Karpas-422 (cell line): Measurements from ENCODE around the gene CIART. TPM values are rescaled to one million over a fixed set of nuclear protein-coding genes. Genes with fewer than 3 reads are reported as not detected.
A peak's percentile ranks its signal among the peaks of the same experiment; 100 is the strongest.

ENCODE experiments used
- DNase-seq: peaks from one replicate; pipeline ENCODE4 v3.0.0-alpha.2; 2015
- H2AFZ ChIP-seq: fragments of 200-600 bp; sonication (generic); 2 replicates; pipeline ENCODE4 v1.6.1; 2014; ENCODE audit warnings: antibody characterized with exemption, low read length, mixed read lengths
- H3K27ac ChIP-seq: fragments of 200-600 bp; sonication (generic); 2 replicates; pipeline ENCODE4 v1.5.1; 2014; ENCODE audit warnings: mild to moderate bottlenecking, low read length, moderate library complexity
- H3K27me3 ChIP-seq: fragments of 200-600 bp; sonication (generic); 2 replicates; pipeline ENCODE4 v1.6.1; 2014; ENCODE audit warnings: low read length, mixed read lengths
- H3K36me3 ChIP-seq: fragments of 200-600 bp; sonication (generic); 2 replicates; pipeline ENCODE4 v1.6.1; 2014; ENCODE audit warnings: low read length, mixed read lengths; ENCODE audit not compliant: insufficient read depth
- H3K4me1 ChIP-seq: fragments of 200-600 bp; sonication (generic); 2 replicates; pipeline ENCODE4 v1.6.1; 2014; ENCODE audit warnings: mild to moderate bottlenecking, low read length, mixed read lengths
- H3K4me2 ChIP-seq: fragments of 200-600 bp; sonication (generic); 2 replicates; pipeline ENCODE4 v1.6.1; 2014; ENCODE audit warnings: low read length, low read depth, mild to moderate bottlenecking; ENCODE audit not compliant: poor library complexity, severe bottlenecking
- H3K4me3 ChIP-seq: fragments of 200-600 bp; sonication (generic); 2 replicates; pipeline ENCODE4 v1.5.1; 2014; ENCODE audit warnings: mild to moderate bottlenecking, antibody characterized with exemption, low read length, mixed read lengths
- H3K79me2 ChIP-seq: fragments of 200-600 bp; sonication (generic); 2 replicates; pipeline ENCODE4 v1.6.1; 2014; ENCODE audit warnings: mild to moderate bottlenecking, low read length, mixed read lengths
- H3K9ac ChIP-seq: fragments of 200-600 bp; sonication (generic); 2 replicates; pipeline ENCODE4 v1.6.0; 2014; ENCODE audit warnings: low read length
- H3K9me2 ChIP-seq: fragments of 200-600 bp; sonication (generic), shearing (Covaris generic); replicated peaks from 2 replicates; pipeline ENCODE4 v1.6.0; 2014; ENCODE audit warnings: mild to moderate bottlenecking, low read length, moderate library complexity; ENCODE audit not compliant: insufficient read depth
- H3K9me3 ChIP-seq: fragments of 300-700, 200-600 bp; sonication (generic); 2 replicates; pipeline ENCODE4 v1.6.1; 2014; ENCODE audit warnings: low read length, mixed read lengths
- H4K20me1 ChIP-seq: fragments of 200-600 bp; sonication (generic); 2 replicates; pipeline ENCODE4 v1.6.1; 2014; ENCODE audit warnings: mild to moderate bottlenecking, antibody characterized with exemption, low read length, low read depth; ENCODE audit not compliant: insufficient read depth
- total RNA-seq: library from RNA; depleted of rRNA; stranded (reverse); fragments of >200 nt; shearing (Covaris generic); gene quantifications from 2 replicates; pipeline ENCODE4 v1.2.3, GENCODE V29; 2014; ENCODE audit warnings: low replicate concordance

Gene CIART
- total RNA-seq, 1 experiment from 2014 or later: 4.1 TPM

GRCh38 chr1:150268705-150269403, 13.5 kb upstream of the CIART start, which contains the start of gene APH1A:
Gene APH1A, minus strand, starts transcription at chr1:150269016. Its CDS starts 206 bp downstream, at chr1:150268810.
- Histone ChIP-seq H3K4me1 (peaks cover 40% of the 10 kb centered on the region), H3K9me2 (no peaks in the 10 kb centered on the region), H3K36me3 (peaks cover 20% of the 10 kb centered on the region), H3K79me2 (peaks cover 22% of the 10 kb centered on the region), H3K4me2 (peak within 1 kb of the TSS; percentile 86), H3K9me3 (no peaks in the 10 kb centered on the region), H2AFZ (peak within 1 kb of the TSS; percentile 18; the same call in 1 of the 2 replicates), H3K27ac (peak within 1 kb of the TSS; percentile 67), H3K4me3 (peak within 1 kb of the TSS; percentile 93), H3K27me3 (no peaks in the 10 kb centered on the region), H3K9ac (peak within 1 kb of the TSS; percentile 96), H4K20me1 (peaks cover 4% of the 10 kb centered on the region; the same call in 1 of the 2 replicates)
- peak; percentile 99 for DNase-seq

DNA sequence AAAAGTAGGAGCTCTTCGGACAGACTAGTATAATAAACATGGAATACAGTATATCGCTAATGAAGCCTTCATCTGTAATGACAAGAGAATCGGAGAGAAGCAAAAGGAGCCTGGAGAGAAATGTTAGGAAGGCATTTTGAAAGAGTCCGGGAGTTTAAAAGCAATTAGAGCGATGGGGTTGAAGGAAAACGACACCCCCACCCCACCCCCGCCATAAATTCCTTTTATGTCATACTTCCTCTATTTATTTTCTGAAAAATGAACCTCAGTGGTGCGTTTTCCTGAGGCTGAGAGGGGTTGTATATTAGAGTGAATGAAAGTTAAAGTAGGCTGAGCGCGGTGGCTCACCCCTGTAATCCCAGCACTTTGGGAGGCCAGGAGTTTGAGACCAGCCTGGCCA, 12.9 kb upstream of the CIART start:
- peaks cover 40% of the 10 kb centered on the region for H3K4me1 ChIP-seq

DNA sequence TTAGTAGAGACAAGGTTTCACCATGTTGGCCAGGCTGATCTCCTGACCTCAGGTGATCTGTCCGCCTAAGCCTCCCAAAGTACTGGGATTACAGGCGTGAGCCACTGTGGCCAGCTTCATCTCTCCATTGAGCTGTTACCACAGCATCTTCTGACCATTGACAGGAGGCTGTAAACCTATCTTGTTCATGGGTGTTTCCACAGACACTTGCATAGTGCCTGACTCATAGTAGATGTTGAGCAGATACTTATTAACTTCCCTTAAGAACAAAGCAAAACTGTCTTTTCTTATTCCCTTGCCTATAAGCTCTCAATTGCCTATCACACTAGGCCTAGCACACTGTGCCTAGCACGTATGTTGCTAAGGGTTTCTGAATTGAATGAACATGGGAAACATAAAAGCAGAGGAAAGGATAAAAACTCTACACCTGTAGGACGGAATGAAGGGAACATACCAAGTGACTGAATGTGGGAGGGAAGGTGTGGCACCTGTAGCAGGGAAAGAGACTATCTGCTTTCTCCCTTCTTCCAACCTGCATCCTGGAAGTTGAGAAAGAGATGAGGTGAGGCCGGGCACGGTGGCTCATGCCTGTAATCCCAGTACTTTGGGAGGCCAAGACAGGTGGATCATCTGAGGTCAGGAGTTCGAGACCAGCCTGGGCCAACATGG, 10.9 kb upstream of the CIART start:
- Histone ChIP-seq H3K4me2 (no peak overlapping the region), H3K4me1 (peaks cover 40% of the 10 kb centered on the region), H3K9me3 (no peaks in the 10 kb centered on the region), H3K27ac (no peak overlapping the region), H2AFZ (no peak overlapping the region), H3K9ac (no peak overlapping the region), H3K27me3 (no peaks in the 10 kb centered on the region), H3K9me2 (no peaks in the 10 kb centered on the region), H3K79me2 (peaks cover 22% of the 10 kb centered on the region), H3K4me3 (no peak overlapping the region), H4K20me1 (peaks cover 4% of the 10 kb centered on the region; the same call in 1 of the 2 replicates), H3K36me3 (peaks cover 7% of the 10 kb centered on the region; the same call in 1 of the 2 replicates)
- no peak for DNase-seq

More for the DNA sequence above, 12.9 kb upstream of the CIART start:
- peaks cover 4% of the 10 kb centered on the region; the same call in 1 of the 2 replicates for H4K20me1 ChIP-seq
- no peak for DNase-seq
- no peaks in the 10 kb centered on the region for H3K9me2 ChIP-seq
- peaks cover 22% of the 10 kb centered on the region for H3K79me2 ChIP-seq
- H3K9me3 ChIP-seq: no peaks in the 10 kb centered on the region
- peak overlapping the region; percentile 96 for H3K9ac ChIP-seq
- H3K4me2 ChIP-seq: peak overlapping the region; percentile 86
- 0 out of 2 replicates have a peak overlapping the region, but pooled peaks have one; percentile 18 for H2AFZ ChIP-seq
- H3K27me3 ChIP-seq: no peaks in the 10 kb centered on the region
- H3K27ac ChIP-seq: no peak overlapping the region
- H3K36me3 ChIP-seq: peaks cover 19% of the 10 kb centered on the region
- H3K4me3 ChIP-seq: peak overlapping the region; percentile 93

GRCh38 chr1:150273311-150273710, 9.0 kb upstream of the CIART start:
- Histone ChIP-seq H3K36me3 (no peaks in the 10 kb centered on the region), H3K9me3 (no peaks in the 10 kb centered on the region), H3K4me2 (peak overlapping the region; percentile 81), H3K9ac (peak overlapping the region; percentile 66), H3K27me3 (no peaks in the 10 kb centered on the region), H3K4me3 (peak overlapping the region; percentile 68), H3K79me2 (peaks cover 5% of the 10 kb centered on the region), H4K20me1 (no peaks in the 10 kb centered on the region), H3K4me1 (peaks cover 28% of the 10 kb centered on the region), H3K27ac (no peak overlapping the region), H3K9me2 (no peaks in the 10 kb centered on the region), H2AFZ (no peak overlapping the region)
- no peak for DNase-seq

GRCh38 chr1:150280138-150280707, 2.1 kb upstream of the CIART start:
- H2AFZ ChIP-seq: no peak overlapping the region
- H3K4me3 ChIP-seq: no peak overlapping the region
- H3K27me3 ChIP-seq: no peaks in the 10 kb centered on the region
- H3K9me2 ChIP-seq: no peaks in the 10 kb centered on the region
- H3K9me3 ChIP-seq: no peaks in the 10 kb centered on the region
- no peak overlapping the region for H3K9ac ChIP-seq
- H3K79me2 ChIP-seq: no peaks in the 10 kb centered on the region
- no peak overlapping the region for H3K27ac ChIP-seq
- no peaks in the 10 kb centered on the region for H4K20me1 ChIP-seq
- no peak overlapping the region for H3K4me2 ChIP-seq
- DNase-seq: no peak
- H3K36me3 ChIP-seq: no peaks in the 10 kb centered on the region
- peaks cover 8% of the 10 kb centered on the region; the same call in 1 of the 2 replicates for H3K4me1 ChIP-seq

- Histone ChIP-seq H3K4me2 (peak overlapping the region; percentile 18), H3K9me2 (no peaks in the 10 kb centered on the region), H4K20me1 (no peaks in the 10 kb centered on the region), H3K27me3 (no peaks in the 10 kb centered on the region), H3K4me3 (no peak overlapping the region), H2AFZ (no peak overlapping the region), H3K9me3 (no peaks in the 10 kb centered on the region), H3K4me1 (peaks cover 10% of the 10 kb centered on the region; the same call in 1 of the 2 replicates), H3K27ac (no peak overlapping the region), H3K36me3 (no peaks in the 10 kb centered on the region), H3K79me2 (no peaks in the 10 kb centered on the region), H3K9ac (no peak overlapping the region)
- DNase-seq: peak; percentile 89
These were observed 1.1 kb upstream of the CIART start for GRCh38 chr1:150281221-150281757.

- no peaks in the 10 kb centered on the region for H3K36me3 ChIP-seq
- no peak for DNase-seq
- H3K9me3 ChIP-seq: no peaks in the 10 kb centered on the region
- H3K9me2 ChIP-seq: no peaks in the 10 kb centered on the region
- no peak overlapping the region for H3K4me3 ChIP-seq
- no peaks in the 10 kb centered on the region for H3K27me3 ChIP-seq
- H3K79me2 ChIP-seq: no peaks in the 10 kb centered on the region
- no peak overlapping the region for H3K9ac ChIP-seq
- H3K4me1 ChIP-seq: peaks cover 10% of the 10 kb centered on the region; the same call in 1 of the 2 replicates
- H3K4me2 ChIP-seq: no peak overlapping the region
- H2AFZ ChIP-seq: no peak overlapping the region
- no peak overlapping the region for H3K27ac ChIP-seq
- no peaks in the 10 kb centered on the region for H4K20me1 ChIP-seq
These were observed 204 bp downstream of the CIART start for GRCh38 chr1:150282558-150282958.

DNA sequence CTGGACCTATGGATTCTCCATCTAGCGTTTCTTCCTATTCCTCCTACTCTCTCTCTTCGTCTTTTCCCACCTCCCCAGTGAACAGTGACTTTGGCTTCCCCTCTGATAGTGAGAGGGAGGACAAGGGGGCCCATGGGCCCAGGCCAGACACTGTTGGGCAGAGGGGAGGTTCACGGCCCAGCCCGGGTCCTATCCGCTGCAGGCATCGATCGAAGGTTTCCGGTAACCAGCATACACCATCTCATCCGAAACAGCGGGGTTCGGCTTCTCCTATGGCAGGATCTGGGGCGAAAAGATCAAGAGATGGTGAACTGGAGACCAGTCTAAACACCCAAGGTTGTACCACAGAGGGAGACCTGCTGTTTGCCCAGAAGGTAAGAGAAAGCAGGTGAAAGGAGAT, 906 bp downstream of the CIART start:
- no peaks in the 10 kb centered on the region for H3K9me2 ChIP-seq
- no peak overlapping the region for H3K27ac ChIP-seq
- no peak overlapping the region for H3K9ac ChIP-seq
- H3K79me2 ChIP-seq: no peaks in the 10 kb centered on the region
- no peaks in the 10 kb centered on the region for H3K9me3 ChIP-seq
- no peak overlapping the region for H3K4me2 ChIP-seq
- peaks cover 10% of the 10 kb centered on the region; the same call in 1 of the 2 replicates for H3K4me1 ChIP-seq
- H3K36me3 ChIP-seq: no peaks in the 10 kb centered on the region
- no peaks in the 10 kb centered on the region for H3K27me3 ChIP-seq
- no peaks in the 10 kb centered on the region for H4K20me1 ChIP-seq
- DNase-seq: no peak
- H3K4me3 ChIP-seq: no peak overlapping the region
- no peak overlapping the region for H2AFZ ChIP-seq
